ENCODE results near the gene RGS8.
"Not testable (repeated sequence)": the region's sequence is repeated elsewhere in the genome, so short reads cannot be mapped to it uniquely, and the experiment has no call there.

RGS8 gene

GRCh38 chr1:182700351-182700709 is 15.9 kb upstream of the RGS8 start:
- no peak for DNase-seq

GRCh38 chr1:182699393-182700350 is 15.3 kb upstream of the RGS8 start:
- no peak for DNase-seq

GRCh38 chr1:182698971-182699370 is 14.6 kb upstream of the RGS8 start:
- no peak for DNase-seq

GRCh38 chr1:182693139-182693538 is 8.8 kb upstream of the RGS8 start:
- not testable (repeated sequence) for DNase-seq

- no peak for DNase-seq
Observed at GRCh38 chr1:182690886-182691443, 6.6 kb upstream of the RGS8 start.

GRCh38 chr1:182688436-182689205 is 4.2 kb upstream of the RGS8 start:
- peak; percentile 31 for DNase-seq

- no peak for DNase-seq
Observed at GRCh38 chr1:182687361-182687760, 3.0 kb upstream of the RGS8 start.

GRCh38 chr1:182686446-182686845 is 2.1 kb upstream of the RGS8 start:
- DNase-seq: no peak

- DNase-seq: no peak
Observed at GRCh38 chr1:182685215-182685614, 828 bp upstream of the RGS8 start.

- DNase-seq: peak; percentile 17
Observed at GRCh38 chr1:182682898-182683501, 1.4 kb downstream of the RGS8 start.

GRCh38 chr1:182682406-182682805 is 2.0 kb downstream of the RGS8 start:
- DNase-seq: peak; percentile 51

GRCh38 chr1:182681568-182681912 is 2.8 kb downstream of the RGS8 start:
- no peak for DNase-seq

- DNase-seq: peak; percentile 68
Observed at GRCh38 chr1:182680901-182681567, 3.4 kb downstream of the RGS8 start.

GRCh38 chr1:182680408-182680807 is 4.0 kb downstream of the RGS8 start:
- no peak for DNase-seq

GRCh38 chr1:182679684-182680083 is 4.7 kb downstream of the RGS8 start:
- no peak for DNase-seq

GRCh38 chr1:182677397-182678098 is 6.8 kb downstream of the RGS8 start:
- DNase-seq: no peak

- no peak for DNase-seq
Observed at GRCh38 chr1:182676274-182676673, 8.1 kb downstream of the RGS8 start.

- no peak for DNase-seq
Observed at GRCh38 chr1:182674346-182675246, 9.8 kb downstream of the RGS8 start.

- no peak for DNase-seq
Observed at GRCh38 chr1:182672487-182672836, 11.9 kb downstream of the RGS8 start.

GRCh38 chr1:182671750-182672486 is 12.5 kb downstream of the RGS8 start:
- peak; percentile 14 for DNase-seq
